Activated CD4-positive, alpha-beta T cell treated with anti-CD3 and anti-CD28 coated beads, Interleukin-2, amount 10 ng/mL, durations not matched to agents 7 days and 5 days (primary cell): ENCODE data around the gene SLC6A8. TPM values are rescaled to one million over a fixed set of nuclear protein-coding genes. Genes with fewer than 3 reads are reported as not detected.

ENCODE experiments used
- CTCF ChIA-PET: fragments of 350-600 bp; sonication (Branson Sonifier 250); formaldehyde crosslinking; loops from one replicate; lab custom pipeline; 2021; ENCODE audit warnings: antibody characterized with exemption; lab: Charles Lee
- POLR2A ChIA-PET: fragments of 350-600 bp; sonication (Branson Sonifier 250); formaldehyde crosslinking; loops from one replicate; lab custom pipeline; 2021; ENCODE audit warnings: antibody characterized with exemption; lab: Charles Lee
- DNase-seq: peaks from one replicate; pipeline ENCODE4 v3.0.0-alpha.2; 2020
- H3K27ac Mint-ChIP-seq: one replicate; pipeline ENCODE4 v1.8.0; 2021; ENCODE audit warnings: mild to moderate bottlenecking, moderate library complexity, mixed read lengths
- H3K27me3 Mint-ChIP-seq: one replicate; pipeline ENCODE4 v1.8.0; 2021; ENCODE audit warnings: mixed read lengths
- H3K36me3 Mint-ChIP-seq: one replicate; pipeline ENCODE4 v1.8.0; 2021; ENCODE audit warnings: low read depth, mixed read lengths
- H3K4me1 Mint-ChIP-seq: one replicate; pipeline ENCODE4 v1.8.0; 2021; ENCODE audit warnings: mixed read lengths
- H3K4me3 Mint-ChIP-seq: one replicate; pipeline ENCODE4 v1.8.0; 2021; ENCODE audit warnings: mild to moderate bottlenecking, moderate library complexity, mixed read lengths
- H3K9me3 Mint-ChIP-seq: one replicate; pipeline ENCODE4 v1.8.0; 2021; ENCODE audit warnings: mixed read lengths
- total RNA-seq, 2 experiments: library from RNA; stranded (reverse); gene quantifications; one replicate each; pipeline ENCODE4 v1.2.3, GENCODE V29; 2021

Gene SLC6A8
- total RNA-seq, 2 experiments from 2014 or later = 0.65 to 0.69 TPM

DNA sequence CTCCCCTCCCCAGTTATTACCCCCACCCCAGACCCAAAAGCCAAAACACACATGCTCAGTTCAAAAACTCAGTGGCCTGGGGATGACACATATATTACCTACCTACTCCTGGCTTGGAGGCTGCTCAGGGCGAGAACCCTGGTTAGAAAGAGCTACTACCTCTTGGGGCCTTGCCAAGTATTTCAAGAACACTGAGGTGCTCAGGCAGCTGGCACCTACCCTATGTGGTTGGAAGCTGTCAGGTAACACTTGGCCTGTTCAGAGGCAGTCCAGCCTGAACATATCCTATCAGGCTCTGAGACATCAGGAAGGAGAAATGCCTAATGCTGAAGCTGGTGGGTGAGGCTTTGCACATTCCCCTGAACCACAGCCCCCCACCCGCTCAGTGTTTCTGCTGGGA lies 31.5 kb downstream of the SLC6A8 start:
- no peak for DNase-seq
- Mint-ChIP-seq H3K4me3 (no peak overlapping the region), H3K4me1 (peaks cover 13% of the 10 kb centered on the region), H3K36me3 (peaks cover 36% of the 10 kb centered on the region), H3K27ac (no peak overlapping the region), H3K9me3 (no peaks in the 10 kb centered on the region), H3K27me3 (no peaks in the 10 kb centered on the region)
- POLR2A ChIA-PET = no interaction called here
- CTCF ChIA-PET = interaction anchor here (0.6 to 1.1 kb wide), 2 partner anchors 11 to 121 kb away, joined by 4 to 5 read pairs; no protein-coding TSS in a partner anchor

DNA sequence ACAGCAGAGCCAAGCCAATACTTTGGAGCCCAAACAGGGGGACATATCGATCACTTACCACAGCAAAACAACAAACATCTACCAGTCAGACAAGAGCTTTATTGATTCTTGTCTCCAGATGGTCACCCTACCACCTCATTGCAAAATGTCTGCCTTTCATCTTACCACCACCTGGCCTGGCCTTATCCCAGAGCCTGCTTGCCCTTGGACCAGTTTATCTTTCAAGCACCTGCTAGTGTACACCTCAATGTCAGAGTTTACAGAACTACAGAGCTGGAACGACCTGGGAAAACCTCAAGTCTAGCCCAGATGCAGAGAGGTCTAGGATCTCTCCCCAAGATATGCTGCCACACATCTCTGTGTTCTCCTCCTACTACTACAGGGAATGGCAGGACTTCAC lies 32.0 kb downstream of the SLC6A8 start:
- CTCF ChIA-PET = interaction anchor here (1.1 to 1.6 kb wide), 3 partner anchors 12 to 52 kb away, joined by 3 to 5 read pairs (median 3); no protein-coding TSS in a partner anchor
- peaks cover 35% of the 10 kb centered on the region for H3K36me3 Mint-ChIP-seq
- POLR2A ChIA-PET = no interaction called here
- H3K4me3 Mint-ChIP-seq = no peak overlapping the region
- no peaks in the 10 kb centered on the region for H3K27me3 Mint-ChIP-seq
- peaks cover 13% of the 10 kb centered on the region for H3K4me1 Mint-ChIP-seq
- no peak overlapping the region for H3K27ac Mint-ChIP-seq
- DNase-seq = no peak
- H3K9me3 Mint-ChIP-seq = no peaks in the 10 kb centered on the region

GRCh38 chrX:153722704-153723350 lies 35.1 kb downstream of the SLC6A8 start:
- DNase-seq = no peak
- CTCF ChIA-PET = interaction anchor here (1.1 kb wide), 1 partner anchor 13 kb away, joined by 3 read pairs; no protein-coding TSS in a partner anchor
- H3K36me3 Mint-ChIP-seq = peaks cover 28% of the 10 kb centered on the region
- POLR2A ChIA-PET = no interaction called here
- peaks cover 32% of the 10 kb centered on the region for H3K4me1 Mint-ChIP-seq
- no peaks in the 10 kb centered on the region for H3K9me3 Mint-ChIP-seq
- H3K27ac Mint-ChIP-seq = peak overlapping the region; percentile 82
- peak overlapping the region; percentile 85 for H3K4me3 Mint-ChIP-seq
- H3K27me3 Mint-ChIP-seq = no peaks in the 10 kb centered on the region

DNA sequence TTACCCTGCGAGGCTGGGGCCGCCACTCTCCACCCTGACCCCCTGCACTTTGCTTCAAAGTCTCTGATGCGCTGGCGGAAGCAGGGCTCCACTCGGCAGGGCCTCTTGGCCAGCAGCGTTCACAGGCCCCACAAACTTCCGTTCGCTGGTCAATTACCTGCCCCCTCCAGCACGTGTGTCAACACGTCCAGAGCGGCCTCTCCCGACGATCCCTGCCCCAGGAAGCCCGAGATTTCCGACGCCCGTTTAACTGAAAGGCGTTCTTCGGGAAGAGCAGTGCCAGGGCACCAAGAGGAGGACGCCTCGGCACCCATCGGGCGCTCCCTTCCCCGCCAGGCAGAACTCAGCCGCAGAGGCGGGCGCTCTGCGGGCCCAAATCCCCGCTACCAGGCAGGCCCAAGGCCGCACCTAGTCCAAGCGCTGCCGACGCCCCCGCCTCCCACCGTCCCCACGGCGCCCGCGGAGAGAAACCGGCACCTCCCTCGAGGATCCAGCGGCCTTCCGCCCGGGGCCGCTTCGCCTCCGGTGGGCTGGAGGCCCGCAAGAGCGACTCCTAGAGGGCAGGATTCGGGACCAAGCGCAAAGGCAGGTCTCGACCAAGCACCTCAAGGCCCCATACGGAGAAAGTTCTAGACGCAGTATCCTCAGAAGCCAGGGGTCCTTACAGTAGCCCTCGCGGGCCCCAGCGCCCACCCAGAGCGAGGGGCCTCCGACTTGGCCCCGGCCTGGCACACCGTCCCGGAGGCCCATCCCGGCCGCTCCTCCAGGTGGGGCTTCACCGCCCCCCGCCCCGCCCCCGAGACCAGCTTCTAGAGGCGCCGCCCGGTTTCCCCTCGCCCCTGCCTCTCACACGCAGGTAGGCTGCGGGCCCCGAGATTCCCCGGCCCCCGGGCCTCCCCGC lies 35.9 kb downstream of the SLC6A8 start:
- H3K36me3 Mint-ChIP-seq = peaks cover 29% of the 10 kb centered on the region
- no peaks in the 10 kb centered on the region for H3K27me3 Mint-ChIP-seq
- peak overlapping the region; percentile 86 for H3K27ac Mint-ChIP-seq
- peaks cover 33% of the 10 kb centered on the region for H3K4me1 Mint-ChIP-seq
- H3K4me3 Mint-ChIP-seq = peak overlapping the region; percentile 85
- no peaks in the 10 kb centered on the region for H3K9me3 Mint-ChIP-seq
- ChIA-PET CTCF (interaction anchor here (0.6 to 1.0 kb wide), 3 partner anchors 57 to 583 kb away, joined by 3 read pairs; no protein-coding TSS in a partner anchor), POLR2A (no interaction called here)
- DNase-seq = peak; percentile 44

DNA sequence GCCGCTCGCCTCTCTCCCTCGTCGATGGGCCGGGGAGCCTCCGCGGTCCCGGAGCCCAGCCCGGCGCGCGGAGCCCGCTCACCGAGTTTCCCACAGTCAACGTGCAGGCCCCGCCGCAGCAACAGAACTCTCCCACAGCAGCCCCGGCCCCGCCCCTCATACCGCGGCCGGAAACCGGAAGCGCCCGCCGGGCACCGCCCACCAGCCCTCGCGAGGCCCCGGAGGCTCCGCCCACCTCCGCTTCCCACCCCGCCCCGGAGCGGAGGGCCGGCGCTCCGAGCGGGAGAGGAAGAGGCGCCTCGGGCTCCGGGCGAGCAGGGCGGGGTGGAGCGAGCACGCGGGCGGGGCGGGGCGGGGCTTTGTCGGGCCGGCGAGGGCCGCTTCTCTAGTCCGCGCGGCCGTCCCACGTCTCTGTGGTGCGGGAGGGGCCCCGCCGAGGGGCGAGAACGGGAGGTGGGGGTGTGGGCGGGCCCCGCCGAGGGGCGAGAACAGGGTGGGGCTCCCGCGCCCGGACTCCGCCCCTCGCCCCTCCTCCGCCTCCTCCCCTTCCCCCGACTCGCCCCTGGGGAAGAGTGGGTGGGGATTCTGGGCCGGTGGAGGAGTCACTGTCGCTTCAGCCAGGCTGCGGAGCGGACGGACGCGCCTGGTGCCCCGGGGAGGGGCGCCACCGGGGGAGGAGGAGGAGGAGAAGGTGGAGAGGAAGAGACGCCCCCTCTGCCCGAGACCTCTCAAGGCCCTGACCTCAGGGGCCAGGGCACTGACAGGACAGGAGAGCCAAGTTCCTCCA lies 36.7 kb downstream of the SLC6A8 start, which contains the start of the genes ABCD1 and BCAP31:
Gene ABCD1 (plus strand): TSS at position 605 of the 787 bp plus-strand sequence. CDS start 411 bp downstream, outside the sequence.
Gene BCAP31 (minus strand): TSS at position 136 of the 787 bp plus-strand sequence. CDS start 1,143 bp downstream, outside the sequence.
- Mint-ChIP-seq H3K9me3 (no peaks in the 10 kb centered on the region), H3K36me3 (peaks cover 23% of the 10 kb centered on the region), H3K4me3 (peak within 1 kb of the TSS; percentile 85), H3K4me1 (peaks cover 32% of the 10 kb centered on the region), H3K27ac (peak within 1 kb of the TSS; percentile 86), H3K27me3 (no peaks in the 10 kb centered on the region)
- CTCF ChIA-PET = interaction anchor here (0.6 to 1.0 kb wide), 3 partner anchors 58 to 582 kb away, joined by 3 read pairs; no protein-coding TSS in a partner anchor
- POLR2A ChIA-PET = no interaction called here
- peak; percentile 88 for DNase-seq

- H3K4me3 Mint-ChIP-seq = peak overlapping the region; percentile 71
- peaks cover 28% of the 10 kb centered on the region for H3K4me1 Mint-ChIP-seq
- peak overlapping the region; percentile 19 for H3K27ac Mint-ChIP-seq
- H3K9me3 Mint-ChIP-seq = no peaks in the 10 kb centered on the region
- no peaks in the 10 kb centered on the region for H3K27me3 Mint-ChIP-seq
- H3K36me3 Mint-ChIP-seq = peaks cover 22% of the 10 kb centered on the region
- ChIA-PET CTCF (no interaction called here), POLR2A (no interaction called here)
- peak; percentile 16 for DNase-seq
Measured at GRCh38 chrX:153725039-153725831, 37.5 kb downstream of the SLC6A8 start.

GRCh38 chrX:153725832-153726285 lies 38.1 kb downstream of the SLC6A8 start:
- peak overlapping the region; percentile 36 for H3K27ac Mint-ChIP-seq
- DNase-seq = no peak
- no peaks in the 10 kb centered on the region for H3K9me3 Mint-ChIP-seq
- H3K36me3 Mint-ChIP-seq = peaks cover 22% of the 10 kb centered on the region
- CTCF ChIA-PET = no interaction called here
- H3K27me3 Mint-ChIP-seq = no peaks in the 10 kb centered on the region
- H3K4me1 Mint-ChIP-seq = peaks cover 32% of the 10 kb centered on the region
- POLR2A ChIA-PET = no interaction called here
- H3K4me3 Mint-ChIP-seq = peak overlapping the region; percentile 48

- H3K27ac Mint-ChIP-seq = peak overlapping the region; percentile 81
- H3K36me3 Mint-ChIP-seq = peaks cover 28% of the 10 kb centered on the region
- H3K9me3 Mint-ChIP-seq = peaks cover 3% of the 10 kb centered on the region
- no peaks in the 10 kb centered on the region for H3K27me3 Mint-ChIP-seq
- ChIA-PET CTCF (interaction anchor here (1.1 to 1.3 kb wide), 2 partner anchors 9 to 19 kb away, joined by 4 read pairs; no protein-coding TSS in a partner anchor), POLR2A (no interaction called here)
- H3K4me1 Mint-ChIP-seq = peaks cover 39% of the 10 kb centered on the region
- peak; percentile 61 for DNase-seq
- H3K4me3 Mint-ChIP-seq = peak overlapping the region; percentile 62
Measured at GRCh38 chrX:153726286-153727122, 38.8 kb downstream of the SLC6A8 start.

- Mint-ChIP-seq H3K4me1 (peaks cover 41% of the 10 kb centered on the region), H3K36me3 (peaks cover 30% of the 10 kb centered on the region), H3K9me3 (peaks cover 8% of the 10 kb centered on the region), H3K4me3 (peak overlapping the region; percentile 62), H3K27me3 (no peaks in the 10 kb centered on the region), H3K27ac (peak overlapping the region; percentile 81)
- DNase-seq = no peak
- CTCF ChIA-PET = interaction anchor here (0.7 to 1.3 kb wide), 3 partner anchors 9 to 225 kb away, joined by 3 to 4 read pairs (median 4); no protein-coding TSS in a partner anchor
- POLR2A ChIA-PET = no interaction called here
Measured at GRCh38 chrX:153727123-153727931, 39.6 kb downstream of the SLC6A8 start.

- H3K36me3 Mint-ChIP-seq = peaks cover 26% of the 10 kb centered on the region
- H3K27ac Mint-ChIP-seq = peak overlapping the region; percentile 81
- CTCF ChIA-PET = interaction anchor here (0.6 to 1.3 kb wide), 3 partner anchors 8 to 297 kb away, joined by 3 to 4 read pairs (median 3); no protein-coding TSS in a partner anchor
Measured at GRCh38 chrX:153728095-153728494, 40.4 kb downstream of the SLC6A8 start.

More at GRCh38 chrX:153728095-153728494, 40.4 kb downstream of the SLC6A8 start:
- H3K9me3 Mint-ChIP-seq = peaks cover 8% of the 10 kb centered on the region
- H3K27me3 Mint-ChIP-seq = no peaks in the 10 kb centered on the region
- DNase-seq = no peak
- POLR2A ChIA-PET = no interaction called here
- no peak overlapping the region for H3K4me3 Mint-ChIP-seq
- peaks cover 38% of the 10 kb centered on the region for H3K4me1 Mint-ChIP-seq
